Measurements from ENCODE around the gene CENPM. TPM values are rescaled to one million over a fixed set of nuclear protein-coding genes. Genes with fewer than 3 reads are reported as not detected.

Gene CENPM
- total RNA-seq, 4 donors from 2014 or later = 5.9 to 20.2 (median 9.1) TPM

DNA sequence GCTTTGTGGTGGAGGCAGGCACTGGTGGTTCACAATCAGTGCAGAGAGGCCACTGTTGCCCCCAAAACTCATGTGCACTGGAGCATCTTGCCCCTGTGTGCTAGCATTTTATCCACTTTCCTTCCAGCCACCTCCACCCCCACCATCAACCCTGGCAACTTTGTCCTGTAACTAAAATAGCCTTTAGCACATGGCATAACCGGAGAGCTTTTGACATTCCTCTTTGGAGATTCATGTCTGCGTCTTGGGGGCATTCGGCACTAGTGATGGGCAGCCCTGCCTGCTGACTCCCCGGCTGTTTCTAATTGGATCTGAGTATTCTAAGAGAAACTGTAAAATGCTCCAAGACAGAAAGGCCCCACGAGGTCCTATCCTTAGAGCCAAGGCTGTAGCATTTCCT lies 47.8 kb downstream of the CENPM start:
- no peak overlapping the region for H3K4me3 ChIP-seq (ENCODE audit: low read depth, poor library complexity, severe bottlenecking)
- intact Hi-C loops (cut with DNase I; ENCODE audit: low total_unique reads) = no loop called here
- WGBS, 2 donors = 83 to 96% methylated on average over 5 of the region's 5 CpGs
- DNase-seq (ENCODE audit: low spot score in 2 of 2) = no peak
- no peak for TF ChIP-seq POLR2A (IDR thresholded peaks at IDR 0.05)
- TF ChIP-seq, protein P1, sequence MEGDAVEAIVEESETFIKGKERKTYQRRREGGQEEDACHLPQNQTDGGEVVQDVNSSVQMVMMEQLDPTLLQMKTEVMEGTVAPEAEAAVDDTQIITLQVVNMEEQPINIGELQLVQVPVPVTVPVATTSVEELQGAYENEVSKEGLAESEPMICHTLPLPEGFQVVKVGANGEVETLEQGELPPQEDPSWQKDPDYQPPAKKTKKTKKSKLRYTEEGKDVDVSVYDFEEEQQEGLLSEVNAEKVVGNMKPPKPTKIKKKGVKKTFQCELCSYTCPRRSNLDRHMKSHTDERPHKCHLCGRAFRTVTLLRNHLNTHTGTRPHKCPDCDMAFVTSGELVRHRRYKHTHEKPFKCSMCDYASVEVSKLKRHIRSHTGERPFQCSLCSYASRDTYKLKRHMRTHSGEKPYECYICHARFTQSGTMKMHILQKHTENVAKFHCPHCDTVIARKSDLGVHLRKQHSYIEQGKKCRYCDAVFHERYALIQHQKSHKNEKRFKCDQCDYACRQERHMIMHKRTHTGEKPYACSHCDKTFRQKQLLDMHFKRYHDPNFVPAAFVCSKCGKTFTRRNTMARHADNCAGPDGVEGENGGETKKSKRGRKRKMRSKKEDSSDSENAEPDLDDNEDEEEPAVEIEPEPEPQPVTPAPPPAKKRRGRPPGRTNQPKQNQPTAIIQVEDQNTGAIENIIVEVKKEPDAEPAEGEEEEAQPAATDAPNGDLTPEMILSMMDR (IDR thresholded peaks at IDR 0.05) = no peak

DNA sequence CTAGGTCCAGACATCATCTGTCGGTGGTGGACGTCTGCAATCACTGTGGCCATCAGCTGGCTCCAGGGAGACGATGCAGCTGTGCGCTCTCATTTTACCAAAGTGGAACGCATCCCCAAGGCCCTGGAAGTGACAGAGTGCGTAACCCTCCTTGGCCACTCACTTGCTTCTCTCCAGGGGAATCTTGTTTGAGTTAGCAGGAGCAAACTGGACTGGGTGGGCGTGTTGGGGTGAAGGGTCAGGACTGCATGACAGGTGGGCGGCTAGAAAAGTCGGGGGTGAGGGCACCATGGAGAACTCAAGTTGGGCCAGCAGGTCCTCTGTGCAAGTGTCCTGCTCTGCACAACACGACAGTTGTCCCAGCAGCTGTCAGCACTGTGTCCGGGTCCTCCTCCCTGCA lies 48.3 kb downstream of the CENPM start:
- no peak for TF ChIP-seq POLR2A (IDR thresholded peaks at IDR 0.05)
- TF ChIP-seq, protein P1 (IDR thresholded peaks at IDR 0.05) = no peak
- WGBS, 2 donors = 95 to 96% methylated on average over 11 of the region's 11 CpGs
- intact Hi-C loops (cut with DNase I; ENCODE audit: low total_unique reads) = no loop called here
- no peak for DNase-seq (ENCODE audit: low spot score in 2 of 2)
- no peak overlapping the region for H3K4me3 ChIP-seq (ENCODE audit: low read depth, poor library complexity, severe bottlenecking)

DNA sequence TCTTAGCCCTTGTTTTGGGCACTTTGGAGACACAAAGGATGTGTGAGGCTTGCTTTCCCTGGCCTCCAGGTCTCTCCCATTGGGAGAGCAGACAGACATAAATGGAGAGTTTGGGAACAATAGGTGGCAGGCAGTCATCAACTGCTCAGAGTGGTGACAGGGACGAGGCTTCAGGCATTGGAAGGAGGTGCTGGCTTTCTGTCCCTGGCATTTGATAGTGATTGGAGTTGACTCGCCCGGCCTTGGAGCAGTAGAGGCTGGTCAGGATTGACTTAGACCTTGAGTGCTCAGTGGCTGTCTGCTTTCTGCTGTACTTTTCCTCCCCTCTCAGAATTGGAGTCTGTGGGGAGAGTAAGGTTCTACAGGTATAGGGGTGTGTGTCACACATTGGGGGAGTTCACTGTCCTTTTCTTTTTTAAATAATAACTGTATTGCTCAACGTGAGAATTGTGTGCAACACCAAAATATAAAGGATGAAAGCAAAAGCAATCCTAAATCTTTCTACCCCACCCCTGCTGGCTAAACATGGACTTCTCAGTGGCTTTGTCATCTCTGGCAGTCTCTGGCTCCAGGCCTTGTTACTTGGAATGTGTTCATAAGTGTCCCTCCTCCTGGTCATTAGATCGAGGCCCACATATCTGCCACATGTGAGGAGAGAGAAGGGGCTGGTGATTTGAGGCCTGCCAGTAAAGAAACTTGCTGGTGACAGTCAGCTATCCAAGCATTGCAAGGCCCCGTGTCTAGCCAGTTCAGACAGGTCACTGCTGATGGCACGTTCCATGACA lies 53.2 kb downstream of the CENPM start:
- no peak for DNase-seq (ENCODE audit: low spot score in 2 of 2)
- TF ChIP-seq POLR2A (IDR thresholded peaks at IDR 0.05) = no peak
- TF ChIP-seq, protein P1 (IDR thresholded peaks at IDR 0.05) = no peak
- intact Hi-C loops (cut with DNase I; ENCODE audit: low total_unique reads) = no loop called here
- 83 to 84% methylated on average over 7 of the region's 7 CpGs for WGBS, 2 donors
- no peak overlapping the region for H3K4me3 ChIP-seq (ENCODE audit: low read depth, poor library complexity, severe bottlenecking)

DNA sequence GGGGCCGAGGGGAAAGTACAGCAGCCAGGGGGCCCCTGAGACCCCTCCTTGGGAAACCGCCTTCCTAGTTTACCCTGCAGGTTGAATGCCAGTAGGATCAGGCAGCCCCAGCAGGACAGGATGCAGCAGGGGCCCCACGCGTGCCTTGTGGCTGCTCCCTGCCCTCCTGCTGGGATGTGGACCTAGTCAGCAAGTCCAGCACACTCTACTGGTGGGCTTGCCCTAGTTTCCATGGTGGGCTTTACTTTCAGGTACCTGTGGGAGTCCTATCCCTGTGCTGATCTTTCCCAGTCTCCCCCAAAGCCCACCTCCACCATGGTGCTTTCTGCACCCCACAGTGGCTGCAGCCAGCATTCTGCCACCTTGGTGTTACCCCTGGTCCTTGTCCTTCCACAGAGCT lies 54.2 kb downstream of the CENPM start:
- intact Hi-C loops (cut with DNase I; ENCODE audit: low total_unique reads) = no loop called here
- whole genome bisulfite sequencing, 2 donors = 88 to 97% methylated on average over 4 of the region's 4 CpGs
- no peak overlapping the region for H3K4me3 ChIP-seq (ENCODE audit: low read depth, poor library complexity, severe bottlenecking)
- TF ChIP-seq POLR2A (IDR thresholded peaks at IDR 0.05) = no peak
- TF ChIP-seq, protein P1 (IDR thresholded peaks at IDR 0.05) = no peak
- no peak for DNase-seq (ENCODE audit: low spot score in 2 of 2)

DNA sequence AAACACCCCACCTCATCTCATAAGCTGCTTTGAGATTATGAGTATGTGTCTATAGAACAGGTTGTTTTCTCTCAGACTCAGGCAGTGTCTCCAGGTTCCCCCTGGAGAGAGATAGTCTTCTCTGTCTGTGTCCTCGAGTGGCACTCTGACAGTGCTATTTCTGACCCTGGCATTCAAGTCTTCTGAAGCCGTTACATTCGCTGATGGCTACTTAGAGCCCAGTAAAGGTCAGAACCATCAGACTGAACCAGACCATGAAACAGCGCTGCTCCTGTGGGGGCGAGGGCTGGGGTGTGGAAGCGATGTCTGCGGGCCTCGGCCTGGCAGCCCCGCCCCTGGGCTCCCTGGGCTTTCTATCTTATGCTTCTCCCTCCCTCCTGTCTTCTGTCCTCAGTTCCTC lies 55.5 kb downstream of the CENPM start:
- no peak for TF ChIP-seq POLR2A (IDR thresholded peaks at IDR 0.05)
- TF ChIP-seq, protein P1 (IDR thresholded peaks at IDR 0.05) = no peak
- 90 to 95% methylated on average over 9 of the region's 9 CpGs for WGBS, 2 donors
- intact Hi-C loops (cut with DNase I; ENCODE audit: low total_unique reads) = no loop called here
- DNase-seq (ENCODE audit: low spot score in 2 of 2) = no peak
- no peak overlapping the region for H3K4me3 ChIP-seq (ENCODE audit: low read depth, poor library complexity, severe bottlenecking)

MicroRNAs encoded within 50 kb of the gene (microRNA counts, 767-probe panel; counts per million panel counts)
- microRNA hsa-miR-33a-5p = 0 to 358 counts per million in 2 donors

Small RNAs within 50 kb of the gene (microRNA-seq; reads per million reads assigned to microRNA genes)
- 10.2 to 20.4 reads per million in 2 donors for gene MIR33A (ENCODE audit: borderline number of aligned reads in 1 of 2, borderline replicate concordance in 2 of 2)

Other genes starting within 250 kb of the CENPM start
- 1 to 10 TPM in 2 of 4 donors, not detected in 2; 1.2 to 2.1 TPM for gene MEI1, start 247.6 kb downstream of the CENPM start, total RNA-seq
- 10 to 100 TPM; 12.2 to 15.4 (median 13.1) TPM for gene CCDC134, start 146.5 kb downstream of the CENPM start, total RNA-seq
- gene SREBF2, start 114.0 kb downstream of the CENPM start, total RNA-seq = 100 to 1,000 TPM in 2 of 4 donors, 10 to 100 TPM in 2; 91.1 to 122 (median 96.2) TPM
- 1 to 10 TPM in 2 of 4 donors, under 1 TPM in 2; 0.46 to 2.0 (median 1.0) TPM for gene SHISA8, start 32.1 kb downstream of the CENPM start, total RNA-seq
- gene TNFRSF13C, start 20.3 kb downstream of the CENPM start, total RNA-seq = 1 to 10 TPM; 1.6 to 2.9 (median 1.7) TPM
- 1 to 10 TPM in 2 of 4 donors, under 1 TPM in 2; 0.76 to 1.2 (median 0.96) TPM for gene SEPTIN3, start 22.3 kb upstream of the CENPM start, total RNA-seq
- gene WBP2NL, start 51.6 kb upstream of the CENPM start, total RNA-seq = 1 to 10 TPM; 1.4 to 2.0 (median 1.8) TPM
- gene NAGA, start 123.7 kb upstream of the CENPM start, total RNA-seq = 10 to 100 TPM; 13.1 to 26.2 (median 17.3) TPM
- 10 to 100 TPM in 2 of 4 donors, 1 to 10 TPM in 2; 4.1 to 13.0 (median 11.3) TPM for gene PHETA2, start 127.1 kb upstream of the CENPM start, total RNA-seq
- 10 to 100 TPM; 11.2 to 21.9 (median 12.6) TPM for gene SMDT1, start 132.5 kb upstream of the CENPM start, total RNA-seq
- 10 to 100 TPM; 48.8 to 74.7 (median 58.4) TPM for gene NDUFA6, start 143.6 kb upstream of the CENPM start, total RNA-seq
- gene CYP2D6, start 183.7 kb upstream of the CENPM start, total RNA-seq = 1 to 10 TPM in 2 of 4 donors, under 1 TPM in 2; 0.61 to 1.4 (median 0.97) TPM